Activated CD8-positive, alpha-beta T cell treated with anti-CD3 and anti-CD28 coated beads for 36 hours (primary cell): ENCODE data around the gene SLAIN2. TPM values are rescaled to one million over a fixed set of nuclear protein-coding genes. Genes with fewer than 3 reads are reported as not detected.

Experiments
- ATAC-seq: fragments of 200-7000 bp; cut with Tn5 transposase; one replicate; pipeline ENCODE4 v1.10.0; 2021; ENCODE audit warnings: mild to moderate bottlenecking, moderate library complexity
- CTCF ChIA-PET: fragments of 350-600 bp; sonication (Branson Sonifier 250); formaldehyde crosslinking; loops from one replicate; lab custom pipeline; 2021; ENCODE audit warnings: antibody characterized with exemption; lab: Charles Lee
- POLR2A ChIA-PET: fragments of 350-600 bp; sonication (Branson Sonifier 250); formaldehyde crosslinking; loops from one replicate; lab custom pipeline; 2021; ENCODE audit warnings: antibody characterized with exemption; lab: Charles Lee
- DNase-seq: peaks from one replicate; pipeline ENCODE4 v3.0.0-alpha.2; 2020
- H3K27ac Mint-ChIP-seq: one replicate; pipeline ENCODE4 v1.8.0; 2021; ENCODE audit warnings: mild to moderate bottlenecking, mixed read lengths
- H3K27me3 Mint-ChIP-seq: one replicate; pipeline ENCODE4 v1.8.0; 2021; ENCODE audit warnings: mixed read lengths
- H3K36me3 Mint-ChIP-seq: one replicate; pipeline ENCODE4 v1.8.0; 2021; ENCODE audit warnings: low read depth, mixed read lengths
- H3K4me1 Mint-ChIP-seq: one replicate; pipeline ENCODE4 v1.8.0; 2021; ENCODE audit warnings: low read depth, mixed read lengths
- H3K4me3 Mint-ChIP-seq: one replicate; pipeline ENCODE4 v1.8.0; 2021; ENCODE audit warnings: mild to moderate bottlenecking, moderate library complexity, mixed read lengths
- H3K9me3 Mint-ChIP-seq: one replicate; pipeline ENCODE4 v1.8.0; 2021; ENCODE audit warnings: mixed read lengths
- intact Hi-C: fragments of 100-400 bp; cut with micrococcal nuclease; formaldehyde crosslinking; loops from one replicate; pipeline ENCODE4 v1.10.0; 2022
- total RNA-seq, 2 experiments: library from RNA; stranded (reverse); gene quantifications; one replicate each; pipeline ENCODE4 v1.2.3, GENCODE V29; 2021
- TF ChIP-seq, protein P1 (sequence below): fragments of 200-600 bp; IDR thresholded peaks from one replicate; pipeline ENCODE4 v1.8.0; 2022; ENCODE audit warnings: antibody characterized with exemption, mild to moderate bottlenecking

Gene SLAIN2
- total RNA-seq, 2 experiments from 2014 or later: 48.6 to 53.2 TPM

DNA sequence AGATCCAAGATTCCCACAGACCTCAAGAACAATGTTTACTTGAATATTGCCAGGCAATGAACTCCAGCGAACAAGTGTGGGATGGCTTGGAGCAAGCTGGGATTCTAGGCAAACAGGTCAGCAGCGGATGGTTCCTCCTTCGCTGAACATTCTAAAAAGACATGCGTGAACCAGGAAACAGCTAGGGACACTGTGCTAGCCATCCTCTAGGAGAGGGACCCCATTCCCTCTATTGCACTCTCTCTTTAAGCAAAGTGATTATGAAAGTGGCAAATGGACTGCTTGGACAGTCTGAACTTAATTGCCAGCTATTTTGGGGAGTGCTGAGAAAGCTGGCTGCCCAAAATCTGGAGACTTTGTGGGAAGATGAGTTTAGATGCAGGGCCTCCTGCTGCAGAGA is 41.8 kb upstream of the SLAIN2 start:
- Mint-ChIP-seq H3K27ac (no peak overlapping the region), H3K4me3 (no peak overlapping the region), H3K9me3 (no peaks in the 10 kb centered on the region), H3K36me3 (no peaks in the 10 kb centered on the region), H3K4me1 (peaks cover 11% of the 10 kb centered on the region), H3K27me3 (peaks cover 7% of the 10 kb centered on the region)
- DNase-seq (no peak), ATAC-seq (no peak)
- POLR2A ChIA-PET: no interaction called here
- intact Hi-C loops: no loop called here
- TF ChIP-seq, protein P1, sequence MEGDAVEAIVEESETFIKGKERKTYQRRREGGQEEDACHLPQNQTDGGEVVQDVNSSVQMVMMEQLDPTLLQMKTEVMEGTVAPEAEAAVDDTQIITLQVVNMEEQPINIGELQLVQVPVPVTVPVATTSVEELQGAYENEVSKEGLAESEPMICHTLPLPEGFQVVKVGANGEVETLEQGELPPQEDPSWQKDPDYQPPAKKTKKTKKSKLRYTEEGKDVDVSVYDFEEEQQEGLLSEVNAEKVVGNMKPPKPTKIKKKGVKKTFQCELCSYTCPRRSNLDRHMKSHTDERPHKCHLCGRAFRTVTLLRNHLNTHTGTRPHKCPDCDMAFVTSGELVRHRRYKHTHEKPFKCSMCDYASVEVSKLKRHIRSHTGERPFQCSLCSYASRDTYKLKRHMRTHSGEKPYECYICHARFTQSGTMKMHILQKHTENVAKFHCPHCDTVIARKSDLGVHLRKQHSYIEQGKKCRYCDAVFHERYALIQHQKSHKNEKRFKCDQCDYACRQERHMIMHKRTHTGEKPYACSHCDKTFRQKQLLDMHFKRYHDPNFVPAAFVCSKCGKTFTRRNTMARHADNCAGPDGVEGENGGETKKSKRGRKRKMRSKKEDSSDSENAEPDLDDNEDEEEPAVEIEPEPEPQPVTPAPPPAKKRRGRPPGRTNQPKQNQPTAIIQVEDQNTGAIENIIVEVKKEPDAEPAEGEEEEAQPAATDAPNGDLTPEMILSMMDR: no peak
- CTCF ChIA-PET: interaction anchor here (1.2 kb wide), 1 partner anchor 8 kb away, joined by 3 read pairs; no protein-coding TSS in a partner anchor

DNA sequence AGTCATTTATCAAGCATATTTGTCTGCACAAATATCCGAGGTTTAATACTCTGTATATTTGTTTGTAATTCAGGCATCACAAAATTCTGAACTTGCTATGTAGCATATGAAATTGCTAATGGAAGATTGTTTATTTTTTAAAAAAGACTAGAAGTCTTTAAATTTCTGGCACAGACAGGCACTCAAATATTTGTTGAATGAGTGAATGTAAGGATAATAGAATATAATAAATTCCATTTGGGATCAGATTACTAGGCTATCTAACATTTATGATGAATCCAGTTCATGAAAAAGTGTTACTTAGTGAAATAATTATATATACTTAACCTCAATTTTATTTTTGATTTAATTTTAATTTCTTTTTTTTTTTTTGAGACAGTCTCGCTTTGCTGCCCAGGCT is 41.3 kb upstream of the SLAIN2 start:
- Mint-ChIP-seq H3K27ac (no peak overlapping the region), H3K4me1 (peaks cover 11% of the 10 kb centered on the region), H3K4me3 (no peak overlapping the region), H3K36me3 (no peaks in the 10 kb centered on the region), H3K9me3 (no peaks in the 10 kb centered on the region), H3K27me3 (peaks cover 7% of the 10 kb centered on the region)
- POLR2A ChIA-PET: no interaction called here
- ATAC-seq (no peak), DNase-seq (no peak)
- intact Hi-C loops: no loop called here
- TF ChIP-seq, protein P1: no peak
- CTCF ChIA-PET: interaction anchor here (1.2 kb wide), 1 partner anchor 9 kb away, joined by 3 read pairs; no protein-coding TSS in a partner anchor

DNA sequence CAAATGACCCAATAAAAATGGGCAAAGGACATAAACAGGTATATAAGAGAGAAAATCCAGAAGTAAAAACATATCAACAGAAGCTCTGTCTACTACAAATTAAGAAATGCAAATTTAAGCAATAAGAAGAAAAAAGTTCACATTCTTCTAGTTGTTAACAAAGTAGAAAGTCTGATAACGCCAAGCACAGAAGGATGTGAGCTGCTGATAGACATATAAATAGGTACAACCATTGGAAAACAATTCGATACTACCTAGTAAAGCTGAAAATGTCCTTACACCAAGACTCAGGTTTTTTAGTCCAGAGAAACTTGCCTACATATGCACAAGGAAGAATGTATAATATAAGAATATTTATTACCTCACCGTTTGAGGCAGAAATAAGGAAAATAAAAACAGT is 35.8 kb upstream of the SLAIN2 start:
- ChIA-PET POLR2A (no interaction called here), CTCF (no interaction called here)
- ATAC-seq: no peak
- TF ChIP-seq, protein P1: no peak
- Mint-ChIP-seq H3K4me1 (no peaks in the 10 kb centered on the region), H3K4me3 (no peak overlapping the region), H3K9me3 (no peaks in the 10 kb centered on the region), H3K27me3 (peaks cover 6% of the 10 kb centered on the region), H3K36me3 (no peaks in the 10 kb centered on the region), H3K27ac (no peak overlapping the region)
- intact Hi-C loops: no loop called here
- DNase-seq: no peak

DNA sequence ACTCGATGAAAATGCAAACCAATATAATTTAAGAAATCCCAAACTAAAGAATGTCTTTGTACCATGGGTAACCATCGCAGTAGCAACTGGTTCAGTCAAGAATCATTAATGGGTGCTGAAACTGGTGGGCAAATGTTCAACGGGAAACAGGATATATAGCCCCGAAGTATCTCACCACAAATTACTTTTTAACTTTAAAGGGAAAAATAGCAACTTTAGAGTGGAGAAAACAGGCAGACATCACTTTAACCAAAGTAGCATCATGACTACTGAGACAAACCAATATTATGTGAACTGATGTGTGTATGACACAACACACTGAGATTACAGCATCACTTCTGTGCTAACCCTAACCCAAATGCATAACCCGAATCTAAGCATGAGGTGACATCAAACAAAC is 33.8 kb upstream of the SLAIN2 start:
- H3K4me1 Mint-ChIP-seq: peaks cover 2% of the 10 kb centered on the region
- H3K27me3 Mint-ChIP-seq: peaks cover 2% of the 10 kb centered on the region
- ATAC-seq (no peak), DNase-seq (no peak)
- POLR2A ChIA-PET: no interaction called here
- intact Hi-C loops: no loop called here
- TF ChIP-seq, protein P1: no peak
- H3K4me3 Mint-ChIP-seq: no peak overlapping the region
- CTCF ChIA-PET: no interaction called here
- no peaks in the 10 kb centered on the region for H3K9me3 Mint-ChIP-seq
- H3K36me3 Mint-ChIP-seq: no peaks in the 10 kb centered on the region
- no peak overlapping the region for H3K27ac Mint-ChIP-seq

DNA sequence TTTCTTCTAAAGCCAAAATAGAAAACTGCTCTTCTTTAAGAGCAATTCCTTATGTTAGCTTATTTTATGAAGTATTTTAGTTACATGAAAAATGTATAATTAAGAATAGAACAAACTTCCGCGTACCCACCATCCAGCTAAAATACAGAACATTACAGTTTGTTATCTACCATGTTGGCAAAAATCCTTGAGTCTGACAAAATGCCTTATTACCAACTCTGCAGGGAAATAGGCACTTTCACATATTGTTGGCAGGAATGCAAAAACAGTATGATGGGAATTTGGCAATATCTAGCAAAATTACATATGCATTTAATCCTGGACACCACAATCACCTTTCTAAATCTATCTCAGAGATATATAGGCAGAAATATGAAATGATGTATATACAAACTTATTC is 32.4 kb upstream of the SLAIN2 start:
- no peaks in the 10 kb centered on the region for H3K27me3 Mint-ChIP-seq

More for the DNA sequence above, 32.4 kb upstream of the SLAIN2 start:
- no peak overlapping the region for H3K4me3 Mint-ChIP-seq
- ChIA-PET CTCF (interaction anchor here (0.6 kb wide), 1 partner anchor 72 kb away, joined by 3 read pairs; no protein-coding TSS in a partner anchor), POLR2A (no interaction called here)
- H3K9me3 Mint-ChIP-seq: no peaks in the 10 kb centered on the region
- DNase-seq (no peak), ATAC-seq (no peak)
- TF ChIP-seq, protein P1: no peak
- peaks cover 2% of the 10 kb centered on the region for H3K4me1 Mint-ChIP-seq
- H3K27ac Mint-ChIP-seq: no peak overlapping the region
- intact Hi-C loops: no loop called here
- H3K36me3 Mint-ChIP-seq: no peaks in the 10 kb centered on the region
